Type B pancreatic cell (in vitro differentiated cells): ENCODE data around the gene PTTG2. TPM values are rescaled to one million over a fixed set of nuclear protein-coding genes. Genes with fewer than 3 reads are reported as not detected.
A peak's percentile ranks its signal among the peaks of the same experiment; 100 is the strongest.

Experiments
- DNase-seq: peaks from one replicate; pipeline ENCODE4 v3.0.0; 2021; ENCODE audit warnings: mixed read lengths; ENCODE audit not compliant: unreplicated experiment; ENCODE audit errors: extremely low spot score
- H3K27ac Mint-ChIP-seq: 2 replicates; pipeline ENCODE4 v1.8.0; 2021; ENCODE audit warnings: mild to moderate bottlenecking, mixed read lengths
- H3K27me3 Mint-ChIP-seq: 2 replicates; pipeline ENCODE4 v1.8.0; 2021; ENCODE audit warnings: mixed read lengths
- H3K36me3 Mint-ChIP-seq: 2 replicates; pipeline ENCODE4 v1.8.0; 2021; ENCODE audit warnings: mixed read lengths
- H3K4me1 Mint-ChIP-seq: one replicate; pipeline ENCODE4 v1.8.0; 2021; ENCODE audit warnings: mixed read lengths; ENCODE audit not compliant: unreplicated experiment
- H3K4me3 Mint-ChIP-seq: 2 replicates; pipeline ENCODE4 v1.8.0; 2021; ENCODE audit warnings: mild to moderate bottlenecking, mixed read lengths
- H3K9me3 Mint-ChIP-seq: 2 replicates; pipeline ENCODE4 v1.8.0; 2021; ENCODE audit warnings: mixed read lengths
- total RNA-seq: library from RNA; stranded (reverse); gene quantifications from 2 replicates; pipeline ENCODE4 v1.2.1, GENCODE V29; 2021; ENCODE audit warnings: low replicate concordance
- TF ChIP-seq, protein P1 (sequence below): fragments of 200-600 bp; sonication (generic); conservative IDR thresholded peaks from 2 replicates; pipeline ENCODE4 v1.5.0; 2021; ENCODE audit warnings: antibody characterized with exemption, mild to moderate bottlenecking

PTTG2 gene
- total RNA-seq, 1 donor from 2014 or later: not detected

DNA sequence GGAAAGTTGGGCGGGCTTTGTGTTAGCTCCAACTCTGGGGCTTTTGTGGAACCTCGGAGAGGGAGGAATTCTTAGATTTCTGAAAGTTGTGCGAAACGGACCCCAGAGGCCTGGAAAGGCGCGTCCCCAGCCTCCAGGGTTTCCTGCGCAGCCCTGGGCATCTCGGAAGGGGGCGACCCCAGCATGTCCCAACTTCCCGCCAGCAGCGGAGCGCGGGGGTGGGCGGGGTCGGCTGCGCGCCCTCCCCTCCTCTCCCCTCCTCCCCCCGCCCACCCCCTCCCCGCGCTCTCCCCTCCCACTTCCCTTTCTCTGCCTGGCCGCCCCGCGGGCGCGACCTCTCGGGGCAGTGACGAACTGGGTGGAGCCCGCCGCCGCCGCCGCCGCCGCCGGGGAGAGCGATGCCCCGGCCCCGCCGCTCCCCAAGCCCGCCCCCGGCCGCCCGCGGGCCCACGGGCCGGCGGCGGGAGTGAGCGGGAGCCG is 16.8 kb downstream of the PTTG2 start:
- peak overlapping the region; percentile 94 for H3K27ac Mint-ChIP-seq
- H3K4me1 Mint-ChIP-seq: peaks cover 26% of the 10 kb centered on the region
- no peaks in the 10 kb centered on the region for H3K27me3 Mint-ChIP-seq
- DNase-seq: peak; percentile 84
- TF ChIP-seq, protein P1, sequence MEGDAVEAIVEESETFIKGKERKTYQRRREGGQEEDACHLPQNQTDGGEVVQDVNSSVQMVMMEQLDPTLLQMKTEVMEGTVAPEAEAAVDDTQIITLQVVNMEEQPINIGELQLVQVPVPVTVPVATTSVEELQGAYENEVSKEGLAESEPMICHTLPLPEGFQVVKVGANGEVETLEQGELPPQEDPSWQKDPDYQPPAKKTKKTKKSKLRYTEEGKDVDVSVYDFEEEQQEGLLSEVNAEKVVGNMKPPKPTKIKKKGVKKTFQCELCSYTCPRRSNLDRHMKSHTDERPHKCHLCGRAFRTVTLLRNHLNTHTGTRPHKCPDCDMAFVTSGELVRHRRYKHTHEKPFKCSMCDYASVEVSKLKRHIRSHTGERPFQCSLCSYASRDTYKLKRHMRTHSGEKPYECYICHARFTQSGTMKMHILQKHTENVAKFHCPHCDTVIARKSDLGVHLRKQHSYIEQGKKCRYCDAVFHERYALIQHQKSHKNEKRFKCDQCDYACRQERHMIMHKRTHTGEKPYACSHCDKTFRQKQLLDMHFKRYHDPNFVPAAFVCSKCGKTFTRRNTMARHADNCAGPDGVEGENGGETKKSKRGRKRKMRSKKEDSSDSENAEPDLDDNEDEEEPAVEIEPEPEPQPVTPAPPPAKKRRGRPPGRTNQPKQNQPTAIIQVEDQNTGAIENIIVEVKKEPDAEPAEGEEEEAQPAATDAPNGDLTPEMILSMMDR: peak; percentile 12
- H3K36me3 Mint-ChIP-seq: no peaks in the 10 kb centered on the region
- H3K4me3 Mint-ChIP-seq: peak overlapping the region; percentile 86
- H3K9me3 Mint-ChIP-seq: no peaks in the 10 kb centered on the region

GRCh38 chr4:37977471-37978247 is 17.5 kb downstream of the PTTG2 start:
- Mint-ChIP-seq H3K4me1 (peaks cover 32% of the 10 kb centered on the region), H3K9me3 (no peaks in the 10 kb centered on the region), H3K27ac (peak overlapping the region; percentile 87), H3K27me3 (no peaks in the 10 kb centered on the region), H3K36me3 (peaks cover under 1% of the 10 kb centered on the region), H3K4me3 (peak overlapping the region; percentile 88)
- TF ChIP-seq, protein P1: peak; percentile 78
- peak; percentile 72 for DNase-seq

- no peak for DNase-seq
- Mint-ChIP-seq H3K36me3 (peaks cover 3% of the 10 kb centered on the region), H3K9me3 (no peaks in the 10 kb centered on the region), H3K27me3 (no peaks in the 10 kb centered on the region), H3K27ac (peak overlapping the region; percentile 87), H3K4me3 (peak overlapping the region; percentile 88), H3K4me1 (peaks cover 34% of the 10 kb centered on the region)
- TF ChIP-seq, protein P1: no peak
These were observed 18.2 kb downstream of the PTTG2 start for GRCh38 chr4:37978248-37978924.

DNA sequence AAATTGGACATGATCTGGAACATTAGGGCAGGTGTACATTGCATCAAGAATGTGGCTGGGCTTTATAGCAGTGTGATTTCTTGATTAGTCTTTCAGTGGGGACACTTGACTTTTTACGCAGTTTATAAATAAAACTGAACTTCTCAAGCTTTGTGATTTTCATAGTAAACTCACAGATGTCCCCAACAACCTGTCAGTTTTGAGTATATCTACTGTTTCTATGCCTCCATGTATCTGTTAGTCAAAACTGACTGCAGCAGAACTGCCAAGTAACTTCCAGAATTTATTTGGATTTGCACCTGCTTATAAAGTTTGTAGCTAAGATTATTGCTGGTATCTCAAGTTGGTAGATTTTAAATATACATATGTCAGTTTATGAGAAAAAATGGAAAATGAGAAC is 20.0 kb downstream of the PTTG2 start:
- no peaks in the 10 kb centered on the region for H3K27me3 Mint-ChIP-seq
- peaks cover 34% of the 10 kb centered on the region for H3K4me1 Mint-ChIP-seq
- no peaks in the 10 kb centered on the region for H3K9me3 Mint-ChIP-seq
- TF ChIP-seq, protein P1: no peak
- H3K4me3 Mint-ChIP-seq: peak overlapping the region; percentile 13
- peaks cover 3% of the 10 kb centered on the region for H3K36me3 Mint-ChIP-seq
- no peak overlapping the region for H3K27ac Mint-ChIP-seq
- DNase-seq: no peak

GRCh38 chr4:37981425-37981824 is 21.2 kb downstream of the PTTG2 start:
- peak overlapping the region; percentile 41 for H3K27ac Mint-ChIP-seq
- no peaks in the 10 kb centered on the region for H3K9me3 Mint-ChIP-seq

More at GRCh38 chr4:37981425-37981824, 21.2 kb downstream of the PTTG2 start:
- peaks cover 8% of the 10 kb centered on the region for H3K36me3 Mint-ChIP-seq
- H3K27me3 Mint-ChIP-seq: no peaks in the 10 kb centered on the region
- peaks cover 41% of the 10 kb centered on the region for H3K4me1 Mint-ChIP-seq
- DNase-seq: no peak
- TF ChIP-seq, protein P1: no peak
- H3K4me3 Mint-ChIP-seq: peak overlapping the region; percentile 25
